ENCODE data around the gene CSNK2A3. TPM values are rescaled to one million over a fixed set of nuclear protein-coding genes. Genes with fewer than 3 reads are reported as not detected.

The CSNK2A3 gene
- total and polyA plus RNA-seq, 3 donors from 2014 or later, result 1.5 to 4.0 (median 3.9) TPM

DNA sequence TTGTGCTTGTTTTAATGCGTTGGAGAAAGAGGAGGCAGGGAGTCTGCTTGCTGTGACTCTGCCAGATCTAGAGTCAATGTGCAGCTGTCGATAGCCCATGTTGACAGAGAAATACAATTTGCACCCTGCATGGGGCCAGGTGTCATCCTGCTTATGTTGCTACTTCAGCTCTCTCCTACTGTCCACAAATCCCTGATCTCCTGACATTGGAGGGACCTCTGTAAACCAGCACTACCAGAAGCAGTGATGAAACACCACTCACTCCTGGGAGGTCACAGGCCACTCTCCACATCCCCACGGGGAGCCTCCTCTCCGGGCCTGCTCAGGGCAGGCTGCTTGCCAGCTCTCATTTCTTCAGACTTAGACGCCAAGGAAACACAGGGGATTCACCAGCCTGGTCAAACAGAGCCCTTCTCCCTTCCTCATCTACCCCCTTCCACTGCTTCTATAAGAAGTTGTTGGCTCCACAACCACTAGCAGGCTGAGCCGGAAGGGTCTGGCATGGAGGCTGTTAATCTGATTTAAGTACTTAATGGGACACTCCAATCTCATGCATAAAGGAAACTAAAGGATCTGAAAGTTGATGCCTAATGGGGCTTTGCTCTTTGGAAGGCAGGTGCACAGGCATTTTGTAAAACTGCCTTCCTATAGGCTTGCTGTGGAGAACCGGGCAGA lies 29.9 kb upstream of the CSNK2A3 start:
- 74 to 79% methylated on average over 7 of the region's 7 CpGs for whole genome bisulfite sequencing, 2 donors
- H3K36me3 ChIP-seq (ENCODE audit: low read depth, missing control alignments), result no peaks in the 10 kb centered on the region
- intact Hi-C loops (cut with DNase I; ENCODE audit: low total_unique reads), result no loop called here

DNA sequence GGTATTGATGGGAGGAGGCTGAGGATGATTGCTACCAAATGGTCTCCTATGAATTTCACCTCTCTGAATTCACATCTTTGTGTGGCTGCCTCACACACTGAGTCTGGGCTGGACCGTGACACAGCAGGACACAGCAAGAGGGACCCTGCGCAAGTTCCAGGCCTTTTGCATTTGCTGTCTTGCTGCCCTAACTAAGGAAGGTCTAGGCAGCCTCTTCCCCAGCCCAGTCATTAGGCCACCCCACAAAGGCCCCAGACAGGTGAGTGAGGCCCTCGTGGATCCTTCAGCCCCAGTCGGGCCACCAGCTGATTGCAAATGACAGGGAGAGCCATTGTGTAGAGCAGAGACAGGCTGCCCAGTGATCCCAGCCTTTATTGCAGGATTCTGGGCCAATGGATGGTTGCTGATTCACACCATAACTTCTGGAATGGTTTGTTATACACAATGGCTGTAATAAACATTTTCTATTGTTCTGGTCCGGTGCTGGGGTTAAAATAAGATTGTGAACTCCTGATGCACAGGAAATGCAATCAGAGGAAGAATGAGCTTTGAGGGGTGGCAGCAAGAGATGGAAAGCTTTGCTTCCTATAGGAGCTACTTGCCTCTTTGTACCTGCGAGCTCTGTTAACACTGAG lies 28.5 kb upstream of the CSNK2A3 start:
- Histone ChIP-seq H3K9me3 (no peaks in the 10 kb centered on the region), H3K27me3 (no peaks in the 10 kb centered on the region), H3K27ac (no peak overlapping the region), H3K4me1 (no peaks in the 10 kb centered on the region), H3K4me3 (no peak overlapping the region), H3K36me3 (ENCODE audit: low read depth, missing control alignments) (no peaks in the 10 kb centered on the region)
- WGBS, 2 donors, result 90 to 94% methylated on average over 4 to 6 of the region's 6 CpGs
- intact Hi-C loops (cut with DNase I; ENCODE audit: low total_unique reads), result no loop called here
- TF ChIP-seq, protein P1, sequence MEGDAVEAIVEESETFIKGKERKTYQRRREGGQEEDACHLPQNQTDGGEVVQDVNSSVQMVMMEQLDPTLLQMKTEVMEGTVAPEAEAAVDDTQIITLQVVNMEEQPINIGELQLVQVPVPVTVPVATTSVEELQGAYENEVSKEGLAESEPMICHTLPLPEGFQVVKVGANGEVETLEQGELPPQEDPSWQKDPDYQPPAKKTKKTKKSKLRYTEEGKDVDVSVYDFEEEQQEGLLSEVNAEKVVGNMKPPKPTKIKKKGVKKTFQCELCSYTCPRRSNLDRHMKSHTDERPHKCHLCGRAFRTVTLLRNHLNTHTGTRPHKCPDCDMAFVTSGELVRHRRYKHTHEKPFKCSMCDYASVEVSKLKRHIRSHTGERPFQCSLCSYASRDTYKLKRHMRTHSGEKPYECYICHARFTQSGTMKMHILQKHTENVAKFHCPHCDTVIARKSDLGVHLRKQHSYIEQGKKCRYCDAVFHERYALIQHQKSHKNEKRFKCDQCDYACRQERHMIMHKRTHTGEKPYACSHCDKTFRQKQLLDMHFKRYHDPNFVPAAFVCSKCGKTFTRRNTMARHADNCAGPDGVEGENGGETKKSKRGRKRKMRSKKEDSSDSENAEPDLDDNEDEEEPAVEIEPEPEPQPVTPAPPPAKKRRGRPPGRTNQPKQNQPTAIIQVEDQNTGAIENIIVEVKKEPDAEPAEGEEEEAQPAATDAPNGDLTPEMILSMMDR (IDR thresholded peaks at IDR 0.05), result no peak
- TF ChIP-seq POLR2A (IDR thresholded peaks at IDR 0.05), result no peak
- DNase-seq, result no peak

More for the DNA sequence above, 29.9 kb upstream of the CSNK2A3 start:
- DNase-seq, result no peak
- no peaks in the 10 kb centered on the region for H3K27me3 ChIP-seq
- no peaks in the 10 kb centered on the region for H3K9me3 ChIP-seq
- H3K4me3 ChIP-seq, result no peak overlapping the region
- no peak overlapping the region for H3K27ac ChIP-seq
- TF ChIP-seq, protein P1 (IDR thresholded peaks at IDR 0.05), result no peak
- TF ChIP-seq POLR2A (IDR thresholded peaks at IDR 0.05), result no peak
- peaks cover 9% of the 10 kb centered on the region for H3K4me1 ChIP-seq

DNA sequence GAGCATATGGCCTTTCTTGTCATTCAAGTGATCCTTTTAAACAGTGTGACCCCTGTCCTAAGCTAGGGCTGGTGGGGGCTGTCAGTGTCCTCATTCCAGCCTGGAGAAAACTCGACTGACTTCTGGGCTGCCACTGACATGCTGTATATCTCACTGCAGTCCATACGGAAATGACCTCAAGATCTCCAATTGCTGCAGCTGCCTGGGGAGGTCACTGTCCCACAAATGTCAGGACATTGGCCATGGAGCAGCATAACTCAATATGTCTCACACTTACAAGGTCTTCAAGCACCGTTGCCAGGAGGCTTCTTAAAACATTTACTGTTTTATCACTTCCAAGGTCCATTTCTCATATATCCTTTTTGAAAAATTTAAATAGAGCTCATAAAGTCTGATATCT lies 27.8 kb upstream of the CSNK2A3 start:
- no peak for TF ChIP-seq POLR2A (IDR thresholded peaks at IDR 0.05)
- TF ChIP-seq, protein P1 (IDR thresholded peaks at IDR 0.05), result no peak
- WGBS, 2 donors, result 59 to 78% methylated on average over 3 of the region's 3 CpGs
- intact Hi-C loops (cut with DNase I; ENCODE audit: low total_unique reads), result no loop called here
- H3K4me3 ChIP-seq, result no peak overlapping the region
- H3K27me3 ChIP-seq, result no peaks in the 10 kb centered on the region
- no peak overlapping the region for H3K27ac ChIP-seq
- H3K4me1 ChIP-seq, result no peaks in the 10 kb centered on the region
- no peaks in the 10 kb centered on the region for H3K9me3 ChIP-seq
- DNase-seq, result no peak
- no peaks in the 10 kb centered on the region for H3K36me3 ChIP-seq (ENCODE audit: low read depth, missing control alignments)

DNA sequence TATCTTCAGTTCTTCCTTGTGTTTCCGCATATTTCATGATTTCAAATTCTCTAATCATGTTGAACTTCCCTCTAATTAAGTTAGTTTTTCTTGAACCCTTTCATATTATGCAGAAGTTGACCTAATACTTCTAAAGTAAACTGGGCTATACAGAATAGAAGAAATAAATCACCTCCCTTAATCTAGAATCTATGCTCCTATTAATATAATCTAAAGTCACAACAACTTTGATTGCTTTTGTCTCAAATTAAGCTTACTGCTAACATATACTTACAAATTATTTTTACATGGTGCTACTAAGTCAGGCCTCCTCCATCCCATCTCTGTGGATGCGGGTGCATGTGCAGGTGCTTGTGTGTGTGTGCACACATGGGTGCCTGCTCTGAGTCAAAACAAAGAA lies 27.3 kb upstream of the CSNK2A3 start:
- 98% methylated on average over 2 of the region's 2 CpGs for WGBS, 2 donors
- Histone ChIP-seq H3K27ac (no peak overlapping the region), H3K27me3 (no peaks in the 10 kb centered on the region), H3K36me3 (ENCODE audit: low read depth, missing control alignments) (no peaks in the 10 kb centered on the region), H3K4me1 (no peaks in the 10 kb centered on the region), H3K9me3 (no peaks in the 10 kb centered on the region), H3K4me3 (no peak overlapping the region)
- intact Hi-C loops (cut with DNase I; ENCODE audit: low total_unique reads), result no loop called here
- TF ChIP-seq, protein P1 (IDR thresholded peaks at IDR 0.05), result no peak
- no peak for TF ChIP-seq POLR2A (IDR thresholded peaks at IDR 0.05)
- DNase-seq, result no peak

DNA sequence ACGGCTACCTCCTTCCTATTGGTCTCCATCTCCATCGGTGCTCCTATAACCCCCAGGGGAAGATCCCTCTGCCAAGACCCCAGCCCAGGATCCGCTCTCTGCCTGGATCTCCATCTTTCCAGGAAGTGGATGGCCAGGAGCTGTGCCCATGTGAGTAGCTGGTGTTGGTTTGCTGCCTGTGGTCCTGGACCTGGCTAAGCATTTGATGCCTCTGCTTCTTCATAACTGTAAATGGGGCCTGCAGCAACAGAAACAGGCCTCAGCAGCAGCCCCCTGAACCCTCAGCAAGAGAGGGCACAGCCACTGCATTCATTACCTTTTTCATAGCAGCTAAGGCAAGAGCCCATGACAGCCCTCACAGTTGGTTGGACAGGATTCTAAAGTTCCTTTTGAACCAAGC lies 26.6 kb upstream of the CSNK2A3 start:
- WGBS, 2 donors, result 96 to 97% methylated on average over 3 of the region's 3 CpGs
- no peaks in the 10 kb centered on the region for H3K9me3 ChIP-seq
- no peak overlapping the region for H3K27ac ChIP-seq
- no peaks in the 10 kb centered on the region for H3K27me3 ChIP-seq
- DNase-seq, result no peak
- no peaks in the 10 kb centered on the region for H3K4me1 ChIP-seq
- intact Hi-C loops (cut with DNase I; ENCODE audit: low total_unique reads), result no loop called here
- no peak overlapping the region for H3K4me3 ChIP-seq
- H3K36me3 ChIP-seq (ENCODE audit: low read depth, missing control alignments), result no peaks in the 10 kb centered on the region
- TF ChIP-seq, protein P1 (IDR thresholded peaks at IDR 0.05), result no peak
- TF ChIP-seq POLR2A (IDR thresholded peaks at IDR 0.05), result no peak
